HS-5 (cell line): Measurements from ENCODE around the gene FLOT2.
"Not testable (repeated sequence)": the region's sequence is repeated elsewhere in the genome, so short reads cannot be mapped to it uniquely, and the experiment has no call there.

ENCODE experiments used
- DNase-seq: peaks from one replicate; pipeline ENCODE4 v3.0.0-alpha.2; 2012; ENCODE audit warnings: low read depth

The FLOT2 gene

DNA sequence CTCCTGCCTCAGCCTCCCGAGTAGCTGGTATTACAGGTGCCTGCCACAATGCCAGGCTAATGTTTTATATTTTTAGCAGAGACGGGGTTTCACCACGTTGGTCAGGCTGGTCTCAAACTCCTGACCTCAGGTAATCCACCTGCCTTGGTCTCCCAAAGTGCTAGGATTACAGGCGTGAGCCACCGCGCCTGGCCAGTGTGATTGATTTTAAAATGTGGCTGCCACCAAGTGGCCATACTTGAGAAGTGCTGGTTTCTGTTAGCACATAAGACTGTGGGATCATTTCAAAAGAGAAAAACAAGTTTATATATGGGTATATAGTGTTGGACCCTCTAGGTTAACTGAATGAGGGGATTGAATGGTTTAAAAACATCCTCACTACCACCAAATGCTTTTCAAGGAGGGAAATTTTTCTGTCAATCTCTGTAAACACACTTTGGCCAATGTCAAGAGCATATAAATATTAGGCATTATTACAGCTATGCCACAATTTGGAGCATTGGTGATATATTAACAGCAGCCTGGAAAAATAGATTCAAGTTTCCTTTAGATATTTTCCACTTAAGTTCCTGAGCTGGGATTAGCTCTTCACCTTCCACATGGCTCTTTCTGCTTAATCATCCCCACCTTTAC is 18.9 kb upstream of the FLOT2 start:
- DNase-seq: no peak

DNA sequence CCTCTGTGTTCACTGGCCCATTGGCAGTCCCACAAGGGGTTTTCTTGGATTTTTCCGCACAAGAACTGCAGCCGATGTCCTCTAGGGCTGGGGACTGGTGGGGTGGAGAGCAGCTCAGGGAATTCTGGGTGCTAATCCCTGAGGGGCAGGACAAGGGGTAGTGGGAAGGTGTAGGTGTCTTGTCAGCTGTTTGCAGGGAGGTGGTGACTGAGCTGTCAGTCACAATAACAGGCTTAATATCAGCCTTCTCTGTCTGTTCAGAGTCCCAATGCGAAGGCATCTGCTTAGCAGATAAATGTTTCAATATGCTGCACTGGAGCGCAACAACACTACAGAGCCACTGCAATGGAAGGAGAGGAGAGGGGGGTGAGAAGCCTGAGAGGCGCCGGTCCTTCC is 15.4 kb upstream of the FLOT2 start:
- DNase-seq: no peak

GRCh38 chr17:28912281-28912937 is 14.9 kb upstream of the FLOT2 start:
- no peak for DNase-seq

- no peak for DNase-seq
These were observed 14.0 kb upstream of the FLOT2 start for GRCh38 chr17:28911411-28912045.

DNA sequence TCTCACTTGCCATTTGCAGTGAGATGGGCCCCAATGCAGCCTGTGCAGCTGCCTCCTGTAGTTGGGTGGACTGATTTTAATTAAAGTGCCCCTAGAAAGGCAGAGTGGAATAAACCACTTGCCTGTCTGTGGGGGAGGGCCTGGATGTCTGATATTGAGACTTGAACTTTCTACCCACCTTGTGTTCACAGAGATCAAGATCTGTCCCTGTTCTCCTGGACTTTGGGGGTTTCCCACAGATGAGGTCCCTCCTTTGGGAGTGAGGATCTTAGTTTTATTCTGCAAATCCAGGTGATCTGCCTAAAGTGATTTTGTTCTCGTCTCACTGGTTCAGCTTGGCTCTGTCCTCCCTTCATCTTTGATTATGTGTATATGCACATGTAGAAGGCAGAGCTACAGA is 13.0 kb upstream of the FLOT2 start:
- DNase-seq: no peak

- peak; percentile 49 for DNase-seq
These were observed 11.2 kb upstream of the FLOT2 start for GRCh38 chr17:28908640-28909167.

- no peak for DNase-seq
These were observed 10.4 kb upstream of the FLOT2 start for GRCh38 chr17:28907709-28908475.

DNA sequence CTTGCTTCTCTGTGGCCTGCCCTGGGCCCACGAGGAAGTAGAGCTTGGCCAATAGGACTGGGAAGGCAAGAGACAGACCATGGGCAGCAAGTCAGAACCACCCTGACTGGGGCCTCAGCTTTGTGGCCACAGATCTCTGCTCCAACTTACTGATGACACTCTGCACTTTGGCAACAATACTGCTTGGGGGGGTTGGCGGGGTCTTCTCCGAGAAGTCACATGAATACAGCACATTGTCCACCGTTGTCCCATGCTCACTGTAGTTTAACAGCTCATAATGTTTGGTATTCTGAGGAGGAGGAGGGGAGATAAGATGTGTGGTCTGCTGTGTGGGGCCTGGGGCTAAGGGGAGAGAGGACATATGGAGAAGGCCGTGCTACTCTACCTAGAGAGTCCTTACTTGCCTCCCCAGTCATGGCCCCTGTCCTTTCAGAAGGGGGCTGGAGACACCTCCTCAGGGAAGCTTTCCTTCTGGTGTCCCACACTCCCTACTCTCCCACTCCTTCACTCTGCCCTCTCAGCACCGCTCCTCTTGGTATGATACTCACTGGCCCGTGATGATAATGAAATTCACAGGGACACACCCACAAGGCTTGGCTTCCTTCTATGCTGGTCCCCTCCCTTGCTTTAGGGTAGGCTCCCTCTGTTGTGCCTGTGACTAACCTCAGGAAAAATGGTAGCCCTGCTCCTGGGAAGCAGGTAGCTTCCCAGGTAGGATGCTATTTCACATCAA is 9.3 kb upstream of the FLOT2 start:
- DNase-seq: no peak

GRCh38 chr17:28906276-28906675 is 8.7 kb upstream of the FLOT2 start:
- DNase-seq: no peak

- DNase-seq: no peak
These were observed 7.3 kb upstream of the FLOT2 start for GRCh38 chr17:28904800-28905199.

DNA sequence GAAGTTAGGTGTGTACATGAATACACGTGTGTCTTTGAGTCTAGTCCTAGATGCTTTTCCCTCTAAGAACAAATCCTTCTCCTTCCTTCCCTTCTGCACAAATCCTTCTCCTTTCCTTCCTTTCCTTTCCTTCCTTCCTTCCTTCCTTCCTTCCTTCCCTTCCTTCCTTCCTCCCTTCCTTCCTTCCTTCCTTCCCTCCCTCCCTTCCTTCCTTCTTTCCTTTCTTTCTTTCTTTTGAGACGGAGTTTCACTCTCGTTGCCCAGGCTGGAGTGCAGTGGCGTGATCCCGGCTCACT is 6.0 kb upstream of the FLOT2 start:
- not testable (repeated sequence) for DNase-seq

GRCh38 chr17:28902819-28903545 is 5.4 kb upstream of the FLOT2 start, which contains the start of gene DHRS13:
DHRS13 (minus strand) TSS chr17:28903079; CDS start chr17:28902944, 135 bp downstream.
- DNase-seq: peak; percentile 34

DNA sequence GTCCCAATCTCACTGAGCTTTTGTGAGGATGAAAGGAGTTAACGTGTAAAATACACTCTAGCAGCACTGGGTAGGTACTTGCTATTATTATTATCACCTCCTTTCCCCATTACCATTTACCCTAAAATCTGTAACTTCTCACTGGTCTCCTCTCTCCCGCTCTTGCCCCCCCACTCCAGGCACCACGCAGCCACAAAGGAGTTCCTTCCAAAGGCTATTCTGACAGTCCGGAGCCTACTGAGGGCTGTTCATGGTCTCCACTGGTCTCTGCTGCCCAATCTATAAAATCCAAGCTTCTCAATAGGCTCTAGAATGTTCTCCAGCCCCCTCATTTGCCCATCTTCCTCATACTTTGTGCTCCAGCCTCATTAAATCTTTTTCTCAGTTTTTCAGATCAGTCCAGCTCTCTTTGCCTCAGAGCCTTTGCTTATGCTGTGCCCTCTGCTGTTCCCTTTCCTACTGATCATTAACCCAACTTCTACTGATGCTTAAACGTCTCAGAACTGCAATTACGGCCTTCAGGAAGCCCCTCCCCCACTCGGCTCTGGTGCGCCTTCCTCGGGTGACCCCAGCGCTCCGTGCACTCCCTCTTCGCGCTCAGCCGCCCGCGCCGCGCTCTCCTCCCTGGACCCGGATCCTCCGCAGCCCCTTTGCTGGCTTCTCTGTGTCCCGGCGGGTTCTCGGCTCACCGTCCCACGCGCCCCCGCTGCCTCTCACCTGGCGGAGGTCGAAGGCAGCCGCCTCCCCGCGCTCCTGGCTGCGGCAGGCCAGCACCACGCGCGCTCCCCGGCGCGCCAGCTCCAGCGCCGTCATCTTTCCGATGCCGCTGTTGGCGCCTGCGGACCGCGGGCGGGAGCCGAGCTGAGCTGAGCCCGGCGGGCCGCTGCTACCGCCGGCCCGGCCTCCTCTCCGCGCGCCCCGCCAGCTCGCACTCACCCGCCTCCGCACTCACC is 4.6 kb upstream of the FLOT2 start:
- DNase-seq: no peak

DNA sequence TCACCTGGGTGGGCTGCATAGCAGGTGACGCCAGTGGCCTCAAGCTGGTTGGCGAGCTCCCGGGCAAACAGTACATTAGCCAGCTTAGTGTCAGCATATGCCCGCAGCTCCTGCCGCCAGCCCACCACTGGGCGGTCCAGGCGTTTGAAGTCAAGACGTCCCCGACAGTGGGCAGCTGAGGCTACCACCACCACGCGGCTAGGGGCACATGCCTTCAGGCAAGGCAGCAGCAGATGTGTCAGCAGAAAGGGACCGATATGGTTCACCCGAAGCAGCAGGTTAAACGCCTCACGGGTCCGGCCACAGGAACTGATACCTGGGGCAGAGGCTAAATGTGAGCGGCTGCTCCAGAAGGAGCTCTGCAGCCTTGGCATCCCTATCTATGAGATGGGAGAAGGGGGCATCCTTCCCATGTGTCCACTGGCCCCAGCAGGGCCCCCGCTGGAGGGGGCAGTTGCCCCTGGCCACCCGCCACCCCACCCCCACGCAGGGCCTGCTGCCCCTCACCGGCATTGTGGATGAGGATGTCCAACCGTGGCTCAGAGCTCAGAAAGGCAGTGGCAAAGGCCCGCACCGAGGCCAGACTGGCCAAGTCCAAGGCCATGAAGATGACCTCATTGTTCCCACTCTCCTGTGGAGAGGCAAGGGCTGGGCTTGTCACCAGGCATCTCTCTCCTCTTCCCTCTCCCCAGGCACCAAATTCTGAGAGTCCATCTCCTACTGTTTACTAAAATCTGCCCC is 3.6 kb upstream of the FLOT2 start:
- DNase-seq: no peak

- DNase-seq: no peak
These were observed 1.8 kb upstream of the FLOT2 start for GRCh38 chr17:28899212-28899815.

- DNase-seq: no peak
These were observed 1.0 kb upstream of the FLOT2 start for GRCh38 chr17:28898527-28898955.

DNA sequence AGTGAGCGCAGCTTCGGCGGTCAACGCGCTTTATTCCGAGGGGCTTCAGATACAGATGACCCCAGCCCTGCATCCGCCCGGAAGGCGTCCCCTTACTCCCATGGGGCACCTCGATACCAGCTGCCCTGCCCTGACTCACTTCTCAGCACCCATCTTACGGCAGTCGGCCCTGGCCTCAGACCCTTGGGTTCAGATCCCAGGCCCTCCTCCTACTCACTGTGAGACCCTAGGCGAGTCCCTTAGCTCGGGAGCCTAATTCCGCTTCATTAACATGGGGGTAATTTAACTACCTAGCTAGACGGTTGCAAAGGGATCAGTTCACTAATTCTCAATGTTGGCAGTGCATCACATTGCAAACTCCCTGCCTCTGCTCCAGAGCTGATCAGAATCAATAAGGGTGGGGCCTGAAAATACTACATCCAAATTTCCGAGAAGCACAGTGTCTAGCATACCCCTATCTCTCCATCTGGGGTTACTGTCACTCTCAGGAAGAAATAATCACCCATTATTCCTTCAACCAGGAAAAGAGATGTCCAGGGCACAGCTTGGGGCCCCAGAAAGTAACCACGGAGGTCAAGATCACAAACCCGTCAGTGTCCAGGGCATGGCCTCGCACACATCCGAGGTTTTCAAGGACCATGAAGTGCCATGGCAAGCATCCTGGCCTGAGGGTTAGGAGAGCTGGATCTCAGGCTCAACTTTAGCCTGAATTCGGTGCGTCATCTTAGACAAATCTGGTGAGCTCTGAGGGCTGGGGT is 415 bp upstream of the FLOT2 start:
- no peak for DNase-seq

- no peak for DNase-seq
These were observed 1.0 kb downstream of the FLOT2 start for GRCh38 chr17:28896491-28896883.
